NCI-H1092 treated with DMSO at 0.1 percent for 48 hours (cell line): ENCODE measurements around the gene PSMD11.

Source experiments
- DNase-seq: peaks from one replicate; lab custom pipeline; 2025; lab: John Stamatoyannopoulos, UW

Gene PSMD11

GRCh38 chr17:32467949-32468348 is 23.6 kb downstream of the PSMD11 start:
- no peak for DNase-seq

- no peak for DNase-seq
These were observed 26.3 kb downstream of the PSMD11 start for GRCh38 chr17:32470405-32471167.

DNA sequence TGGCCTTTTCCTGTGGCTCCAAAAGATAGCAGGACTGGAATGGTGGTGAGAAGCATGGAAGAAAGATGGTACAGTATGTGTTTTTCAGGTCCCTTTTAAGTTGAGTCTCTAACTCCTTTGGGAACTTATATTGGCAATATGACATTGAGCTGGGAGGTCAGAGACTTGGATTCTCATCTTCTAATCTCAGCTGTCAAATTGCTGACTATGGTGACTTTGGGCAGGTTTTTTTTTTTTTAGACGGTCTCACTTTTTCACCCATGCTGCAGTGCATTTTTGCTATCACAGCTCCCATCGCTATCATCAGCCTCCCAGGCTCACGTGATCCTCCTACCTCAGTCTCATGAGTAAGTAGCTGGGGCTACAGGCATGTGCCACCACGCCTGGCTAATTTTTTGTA is 27.3 kb downstream of the PSMD11 start:
- no peak for DNase-seq

GRCh38 chr17:32475258-32475657 is 30.9 kb downstream of the PSMD11 start:
- no peak for DNase-seq

GRCh38 chr17:32477220-32477619 is 32.9 kb downstream of the PSMD11 start:
- DNase-seq, result no peak

- DNase-seq, result no peak
These were observed 34.8 kb downstream of the PSMD11 start for GRCh38 chr17:32479074-32479617.

DNA sequence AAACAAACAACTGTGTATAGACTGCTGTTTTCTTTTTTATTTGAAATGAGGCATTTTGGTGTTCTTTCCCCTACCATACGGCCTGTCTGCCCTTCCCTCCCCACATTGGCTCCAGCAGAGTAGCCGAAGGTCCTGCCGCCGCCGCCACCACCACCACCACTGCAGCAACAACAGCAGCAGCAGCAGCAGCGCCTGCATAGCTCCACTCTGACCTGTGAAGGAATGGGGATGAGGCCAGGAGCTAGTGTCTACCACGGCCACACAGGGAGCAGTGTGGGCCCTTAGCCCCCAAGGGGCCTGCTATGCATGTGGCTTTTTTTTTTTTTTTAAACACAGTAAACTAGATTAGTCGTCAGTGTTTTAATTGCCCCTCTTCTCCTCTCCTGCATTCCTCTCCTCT is 36.9 kb downstream of the PSMD11 start:
- DNase-seq, result no peak

GRCh38 chr17:32482568-32483320 is 38.4 kb downstream of the PSMD11 start:
- no peak for DNase-seq

DNA sequence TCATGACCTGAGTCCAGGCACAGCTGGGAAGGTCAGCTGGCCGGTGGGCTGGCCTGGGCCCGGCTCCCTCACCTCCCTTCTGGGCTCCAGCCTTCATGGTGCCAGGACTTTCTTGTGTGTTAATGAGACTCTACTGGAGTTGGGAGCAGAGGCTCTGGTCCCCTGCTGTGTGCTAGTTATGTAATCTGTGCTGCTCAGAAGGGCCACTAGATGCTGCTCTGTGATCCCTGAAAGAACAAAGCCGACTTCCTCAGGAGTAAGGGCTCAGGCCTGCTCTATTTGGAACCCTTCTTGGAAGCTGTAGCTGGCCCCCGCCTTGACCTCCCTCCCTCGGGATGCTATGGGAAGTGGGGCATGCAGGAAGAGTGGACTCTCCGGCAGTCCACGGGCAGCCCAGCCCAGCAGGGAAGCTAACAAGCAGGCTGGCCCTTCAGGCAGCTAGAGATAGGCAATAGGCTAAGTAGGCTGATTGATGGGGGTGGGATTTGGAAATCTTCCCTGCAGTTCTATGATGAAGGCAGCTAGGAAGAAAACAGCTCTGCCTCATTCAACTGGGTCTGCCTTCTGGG is 39.2 kb downstream of the PSMD11 start:
- peak; percentile 82 for DNase-seq

GRCh38 chr17:32484041-32484461 is 39.7 kb downstream of the PSMD11 start:
- no peak for DNase-seq

- no peak for DNase-seq
These were observed 40.3 kb downstream of the PSMD11 start for GRCh38 chr17:32484628-32485027.

DNA sequence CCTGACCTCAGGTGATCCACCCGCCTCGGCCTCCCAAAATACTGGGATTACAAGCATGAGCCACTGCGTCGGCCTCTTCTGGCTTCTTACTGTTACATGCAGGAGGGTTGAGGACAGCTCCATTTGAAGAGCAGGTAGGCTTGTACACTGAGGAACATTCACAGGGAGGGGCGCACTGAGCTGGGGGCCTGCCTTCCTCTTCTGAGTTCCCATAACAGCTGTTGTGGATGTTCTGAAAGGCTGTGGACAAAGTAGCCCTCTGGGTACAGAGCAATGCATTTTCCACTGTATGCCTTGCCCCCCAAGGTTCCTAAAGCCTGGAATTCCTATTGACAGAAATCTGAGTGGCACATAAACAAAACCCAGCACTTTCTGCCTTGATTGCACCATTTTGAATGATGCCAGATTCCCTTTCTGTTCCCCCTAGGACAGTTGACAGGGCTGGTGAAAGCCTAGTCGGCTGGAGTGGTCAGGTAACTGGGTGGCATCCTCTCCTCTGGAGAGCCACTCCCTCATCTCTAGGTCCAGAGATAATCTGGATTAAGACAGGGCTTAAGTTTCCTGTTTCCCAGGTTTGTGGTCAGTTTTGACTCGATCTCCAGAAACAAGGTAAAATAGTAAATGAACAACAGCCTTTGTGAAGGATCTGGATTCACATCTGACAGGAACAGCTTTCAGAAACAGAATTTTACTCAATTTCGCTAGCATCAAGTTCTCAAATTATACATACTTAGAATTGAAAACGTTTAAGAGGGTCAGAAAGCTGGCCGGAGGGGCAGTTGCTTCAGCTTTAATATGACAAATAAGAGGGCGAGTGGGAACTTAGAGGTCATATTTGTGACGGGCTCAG is 41.2 kb downstream of the PSMD11 start:
- DNase-seq, result peak; percentile 63

DNA sequence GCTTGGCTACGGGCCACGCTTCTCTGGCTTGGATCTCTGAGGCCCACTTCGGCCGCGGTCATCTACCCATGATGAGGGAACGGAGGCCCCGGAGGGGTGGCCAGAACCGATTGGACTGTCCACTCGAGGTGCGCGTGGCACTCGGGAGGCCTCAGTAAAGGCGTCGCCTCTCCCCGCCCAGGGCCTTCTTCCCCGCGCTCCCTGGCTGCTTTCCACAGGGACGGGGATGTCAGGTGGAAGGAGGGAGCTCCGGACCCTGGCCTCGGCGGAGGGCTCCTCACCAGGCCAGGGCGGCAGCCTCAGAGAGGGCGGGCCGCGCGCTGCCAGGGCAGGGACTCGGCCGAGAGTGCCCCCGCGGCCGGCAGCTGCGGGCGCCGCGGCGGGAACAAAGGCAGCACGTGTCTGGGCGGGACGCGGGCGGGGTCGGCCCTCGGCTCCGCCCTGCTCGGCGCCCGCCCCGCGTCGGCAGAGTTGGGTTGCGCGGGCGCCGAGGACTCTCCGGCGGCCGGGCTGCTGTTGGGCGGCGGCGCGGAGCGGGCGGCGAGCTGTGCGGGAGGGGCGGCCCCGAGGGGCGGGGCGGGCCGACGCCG is 41.9 kb downstream of the PSMD11 start:
- DNase-seq, result peak; percentile 87

DNA sequence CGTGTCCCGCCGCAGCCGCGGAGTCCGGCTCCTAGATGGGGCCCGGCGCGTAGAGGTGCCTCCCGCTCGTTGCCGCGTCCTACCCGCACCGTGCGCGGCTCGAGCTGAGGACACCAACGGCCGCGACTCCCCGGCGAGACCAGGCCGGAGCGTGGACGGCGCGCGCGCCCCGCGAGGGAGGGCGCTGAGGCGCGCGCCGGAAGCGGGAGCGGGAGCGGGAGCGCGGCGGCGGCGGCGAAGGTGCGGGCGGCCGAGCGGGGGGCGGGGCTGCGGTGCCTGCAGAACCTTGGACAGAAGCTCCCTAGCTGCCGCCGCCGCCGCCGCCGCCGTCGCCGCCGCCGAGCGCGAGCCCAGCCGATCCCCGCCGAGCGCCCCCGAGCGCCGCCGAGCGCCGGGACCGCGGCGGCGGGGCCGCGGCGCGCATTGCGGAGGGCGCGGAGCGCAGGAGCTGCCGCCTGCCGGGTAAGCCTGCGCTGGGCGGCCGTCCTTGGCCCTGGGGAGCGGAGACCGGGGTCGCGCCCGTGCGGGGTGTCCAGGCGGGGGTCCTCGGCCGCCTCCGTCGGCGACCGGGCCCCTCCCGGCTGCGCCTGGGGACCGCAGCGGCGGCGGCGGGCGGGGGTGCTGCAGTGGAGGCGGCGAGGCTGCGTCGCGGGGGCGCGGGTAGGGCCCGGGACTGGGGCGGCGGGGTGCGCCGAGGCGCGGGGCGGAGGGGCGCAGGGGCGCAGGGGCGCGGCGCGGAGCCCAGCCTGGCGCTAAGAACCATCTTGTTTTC is 42.6 kb downstream of the PSMD11 start, which contains the start of gene CDK5R1:
TSS of gene CDK5R1 (plus strand) at position 293 of the 772 bp plus-strand sequence. CDS start 628 bp downstream, outside the sequence.
- DNase-seq, result peak; percentile 69

DNA sequence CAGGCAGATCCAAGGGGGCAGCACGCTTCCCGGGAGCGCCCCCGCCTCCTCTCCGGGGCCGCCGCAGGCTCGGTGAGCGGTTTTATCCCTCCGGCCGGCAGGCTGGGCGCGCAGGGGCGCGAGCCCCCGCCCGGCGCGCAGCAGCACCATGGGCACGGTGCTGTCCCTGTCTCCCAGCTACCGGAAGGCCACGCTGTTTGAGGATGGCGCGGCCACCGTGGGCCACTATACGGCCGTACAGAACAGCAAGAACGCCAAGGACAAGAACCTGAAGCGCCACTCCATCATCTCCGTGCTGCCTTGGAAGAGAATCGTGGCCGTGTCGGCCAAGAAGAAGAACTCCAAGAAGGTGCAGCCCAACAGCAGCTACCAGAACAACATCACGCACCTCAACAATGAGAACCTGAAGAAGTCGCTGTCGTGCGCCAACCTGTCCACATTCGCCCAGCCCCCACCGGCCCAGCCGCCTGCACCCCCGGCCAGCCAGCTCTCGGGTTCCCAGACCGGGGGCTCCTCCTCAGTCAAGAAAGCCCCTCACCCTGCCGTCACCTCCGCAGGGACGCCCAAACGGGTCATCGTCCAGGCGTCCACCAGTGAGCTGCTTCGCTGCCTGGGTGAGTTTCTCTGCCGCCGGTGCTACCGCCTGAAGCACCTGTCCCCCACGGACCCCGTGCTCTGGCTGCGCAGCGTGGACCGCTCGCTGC is 43.3 kb downstream of the PSMD11 start:
- peak; percentile 57 for DNase-seq

- no peak for DNase-seq
These were observed 43.9 kb downstream of the PSMD11 start for GRCh38 chr17:32488177-32488542.

DNA sequence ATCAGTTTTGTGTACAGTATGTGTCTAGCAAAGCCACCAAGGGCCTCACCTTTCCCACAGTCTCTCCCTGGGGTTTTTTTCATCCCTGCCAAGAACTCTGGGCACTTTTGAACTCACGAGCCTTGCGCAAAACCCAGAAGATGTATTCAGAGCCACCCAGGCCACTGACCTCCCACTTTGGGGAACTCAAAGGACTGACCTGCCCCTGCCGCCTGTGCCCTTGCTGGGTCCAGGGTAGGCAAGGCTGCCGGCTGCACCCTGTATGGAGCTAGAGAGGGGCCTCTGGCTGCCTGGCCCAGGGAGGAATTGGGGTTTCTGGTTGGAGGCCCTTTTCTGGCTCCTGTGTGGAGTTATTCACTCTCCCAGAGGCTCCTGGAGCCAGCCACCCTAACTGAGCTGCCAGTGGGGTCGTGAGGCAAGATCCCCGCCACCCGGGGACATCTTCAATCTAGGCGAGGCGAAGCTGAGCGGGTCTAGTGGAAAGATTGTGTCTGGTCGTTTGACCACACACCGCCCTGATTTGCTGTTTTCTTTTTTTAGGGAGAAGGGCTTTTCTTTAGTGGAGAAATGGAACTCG is 44.4 kb downstream of the PSMD11 start:
- no peak for DNase-seq

GRCh38 chr17:32489320-32490100 is 45.2 kb downstream of the PSMD11 start:
- no peak for DNase-seq

- DNase-seq, result peak; percentile 63
These were observed 45.8 kb downstream of the PSMD11 start for GRCh38 chr17:32490101-32490482.
